HEK293T (cell line): Measurements from ENCODE around the gene TCF12.

Source experiments
- ARNT ChIP-seq: fragments of 450-650 bp; IDR thresholded peaks from 2 replicates; pipeline ENCODE4 v1.6.1; 2017; ENCODE audit warnings: mild to moderate bottlenecking
- BHLHE40 ChIP-seq: fragments of 450-650 bp; IDR thresholded peaks from 2 replicates; pipeline ENCODE4 v1.6.1; 2016; ENCODE audit warnings: mild to moderate bottlenecking, moderate library complexity, borderline replicate concordance
- FOXA1 ChIP-seq: fragments of 450-650 bp; IDR thresholded peaks from 2 replicates; pipeline ENCODE4 v1.6.1; 2016; ENCODE audit warnings: mild to moderate bottlenecking
- FOXK2 ChIP-seq: fragments of 450-650 bp; IDR thresholded peaks from 2 replicates; pipeline ENCODE4 v1.6.1; 2016; ENCODE audit warnings: mild to moderate bottlenecking
- TARDBP ChIP-seq: fragments of 450-650 bp; IDR thresholded peaks from 2 replicates; pipeline ENCODE4 v1.6.1; 2016
- ZNF384 ChIP-seq: fragments of 450-650 bp; IDR thresholded peaks from 2 replicates; pipeline ENCODE4 v1.6.1; 2016

DNA sequence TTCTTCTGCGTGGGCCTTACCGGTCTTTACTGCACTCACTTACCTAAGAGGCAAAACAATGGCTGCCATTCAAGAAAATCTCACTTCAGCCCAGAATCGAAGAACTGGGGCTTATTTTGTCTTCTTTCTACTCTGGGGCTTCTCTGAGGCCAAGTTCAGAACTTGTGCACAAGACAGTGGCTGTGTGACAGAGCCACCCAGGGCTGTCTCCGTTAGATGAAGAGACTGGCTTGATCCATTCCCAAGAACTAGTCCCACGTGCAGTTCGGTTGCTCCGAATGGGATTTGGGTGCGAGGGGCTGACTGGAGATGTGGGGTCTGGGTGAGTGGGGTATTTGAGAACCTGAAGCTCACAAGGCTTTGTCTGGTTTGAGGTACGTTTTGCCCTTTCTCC, 795 bp upstream of the TCF12 start:
- TF ChIP-seq ZNF384 (no peak), TARDBP (no peak), BHLHE40 (no peak), FOXK2 (no peak), FOXA1 (no peak), ARNT (no peak)
